ENCODE results near the gene COQ5. TPM values are rescaled to one million over a fixed set of nuclear protein-coding genes. Genes with fewer than 3 reads are reported as not detected.

Gene COQ5
- total RNA-seq, 4 donors from 2014 or later, result 19.3 to 27.6 (median 22.6) TPM

- Histone ChIP-seq H3K4me3 (no peak overlapping the region), H3K9me3 (no peaks in the 10 kb centered on the region), H3K27me3 (no peaks in the 10 kb centered on the region), H3K27ac (peak overlapping the region; percentile 48 to 84 (median 80)), H3K4me1 (peaks cover 3 to 39% (median 3%) of the 10 kb centered on the region in 3 donors), H3K36me3 (peaks cover 15 to 97% of the 10 kb centered on the region in 2 donors)
- WGBS, 2 donors (ENCODE audit: low coverage in 1 of 2), result no CpG with 5 or more reads among the region's 11 CpGs
- TF ChIP-seq CTCF (IDR thresholded peaks at IDR 0.05), result no peak
- TF ChIP-seq POLR2A (IDR thresholded peaks at IDR 0.05), result no peak
- no peak for TF ChIP-seq EP300 (IDR thresholded peaks at IDR 0.05)
- TF ChIP-seq POLR2AphosphoS5 (IDR thresholded peaks at IDR 0.05), result no peak
- ATAC-seq, result no peak
Measured at GRCh38 chr12:120563495-120563894, 34.5 kb upstream of the COQ5 start.

GRCh38 chr12:120562906-120563305 lies 33.9 kb upstream of the COQ5 start:
- Histone ChIP-seq H3K27me3 (no peaks in the 10 kb centered on the region), H3K4me3 (no peak overlapping the region), H3K9me3 (no peaks in the 10 kb centered on the region), H3K36me3 (peaks cover 15 to 97% of the 10 kb centered on the region in 2 donors), H3K27ac (peak overlapping the region; percentile 64 to 84 (median 80)), H3K4me1 (peaks cover 3 to 39% (median 3%) of the 10 kb centered on the region in 3 donors)
- TF ChIP-seq CTCF (IDR thresholded peaks at IDR 0.05) (no peak), POLR2A (IDR thresholded peaks at IDR 0.05) (no peak), POLR2AphosphoS5 (IDR thresholded peaks at IDR 0.05) (peak; percentile 63)
- peak; percentile 86 for ATAC-seq
- 43 to 65% methylated on average over 4 to 8 of the region's 8 CpGs for WGBS, 2 donors (ENCODE audit: low coverage in 1 of 2)

GRCh38 chr12:120557589-120557988 lies 28.6 kb upstream of the COQ5 start:
- 78 to 86% methylated on average over 1 to 2 of the region's 2 CpGs for WGBS, 2 donors (ENCODE audit: low coverage in 1 of 2)
- Histone ChIP-seq H3K4me3 (no peak overlapping the region), H3K27me3 (no peaks in the 10 kb centered on the region), H3K36me3 (peaks cover 15 to 97% of the 10 kb centered on the region in 2 donors), H3K27ac (no peak overlapping the region), H3K9me3 (no peaks in the 10 kb centered on the region), H3K4me1 (peaks cover 0 to 39% (median 2%) of the 10 kb centered on the region in 3 donors)
- no peak for ATAC-seq
- no peak for TF ChIP-seq POLR2A (IDR thresholded peaks at IDR 0.05)
- TF ChIP-seq EP300 (IDR thresholded peaks at IDR 0.05), result no peak
- TF ChIP-seq POLR2AphosphoS5 (IDR thresholded peaks at IDR 0.05), result no peak
- TF ChIP-seq CTCF (IDR thresholded peaks at IDR 0.05), result no peak

DNA sequence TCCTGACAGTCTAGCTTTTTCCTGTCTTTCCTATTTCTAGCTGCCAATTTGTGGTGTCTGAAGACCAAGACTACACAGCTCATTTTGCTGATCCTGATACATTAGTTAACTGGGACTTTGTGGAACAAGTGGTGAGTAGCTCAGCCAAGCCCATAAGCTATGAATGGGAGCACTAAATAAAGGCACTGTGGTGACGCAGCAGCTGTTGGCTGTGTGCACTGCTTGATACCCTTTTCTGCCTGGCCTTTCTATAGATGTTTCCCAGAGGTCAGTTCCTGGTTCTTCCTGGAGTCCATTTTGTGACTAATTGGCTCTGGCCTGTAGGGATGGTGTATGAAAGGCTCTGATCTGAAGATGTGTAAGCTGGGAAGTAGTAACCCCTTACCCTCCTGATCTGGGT lies 25.7 kb upstream of the COQ5 start:
- Histone ChIP-seq H3K9me3 (no peaks in the 10 kb centered on the region), H3K4me3 (no peak overlapping the region), H3K4me1 (peaks cover 0 to 54% (median 10%) of the 10 kb centered on the region in 3 donors), H3K36me3 (peaks cover 4 to 92% of the 10 kb centered on the region in 2 donors), H3K27ac (peak overlapping the region in 3 of 4 donors; percentile 8 to 54 (median 40)), H3K27me3 (no peaks in the 10 kb centered on the region)
- WGBS, 2 donors (ENCODE audit: low coverage in 1 of 2), result 70% methylated on average over 1 of the region's 1 CpG; no CpG with 5 or more reads in 1 of the 2 donors
- TF ChIP-seq POLR2AphosphoS5 (IDR thresholded peaks at IDR 0.05) (no peak), EP300 (IDR thresholded peaks at IDR 0.05) (no peak), CTCF (IDR thresholded peaks at IDR 0.05) (no peak), POLR2A (IDR thresholded peaks at IDR 0.05) (no peak)
- ATAC-seq, result no peak

DNA sequence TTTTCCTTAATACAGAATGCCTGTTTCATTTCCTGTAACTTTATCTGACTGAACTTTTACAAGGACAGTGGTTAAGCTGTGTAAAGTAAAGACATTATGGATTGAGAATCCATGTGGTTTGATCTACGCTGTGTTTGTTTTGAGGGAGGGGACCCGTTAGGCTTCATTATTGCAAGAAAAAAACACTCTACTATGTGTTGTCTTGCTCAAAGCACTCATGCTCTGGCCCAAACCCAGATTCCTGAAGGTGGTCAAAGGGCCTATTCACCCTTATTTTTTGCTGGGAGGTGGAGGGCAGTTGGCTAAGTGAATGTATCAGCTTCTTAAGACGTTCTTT lies 17.1 kb upstream of the COQ5 start:
- no peaks in the 10 kb centered on the region for H3K27me3 ChIP-seq
- no peaks in the 10 kb centered on the region for H3K9me3 ChIP-seq
- TF ChIP-seq POLR2A (IDR thresholded peaks at IDR 0.05) (no peak), CTCF (IDR thresholded peaks at IDR 0.05) (no peak), EP300 (IDR thresholded peaks at IDR 0.05) (no peak), POLR2AphosphoS5 (IDR thresholded peaks at IDR 0.05) (no peak)
- peak overlapping the region in 2 of 4 donors; percentile 1 to 21 for H3K27ac ChIP-seq
- H3K36me3 ChIP-seq, result peaks cover 4 to 56% of the 10 kb centered on the region in 2 donors
- no peak for ATAC-seq
- H3K4me3 ChIP-seq, result no peak overlapping the region
- 70 to 79% methylated on average over 3 of the region's 3 CpGs for WGBS, 2 donors (ENCODE audit: low coverage in 1 of 2)
- H3K4me1 ChIP-seq, result peaks cover 0 to 97% (median 28%) of the 10 kb centered on the region in 3 donors

Data from gastroesophageal sphincter (tissue), 4 donors.